T-helper 1 cell (primary cell): Measurements from ENCODE around the gene SP140L.
"Not testable (repeated sequence)": the region's sequence is repeated elsewhere in the genome, so short reads cannot be mapped to it uniquely, and the experiment has no call there.

ENCODE experiments used
- DNase-seq, 5 donors: peaks; one replicate each; pipeline ENCODE4 v3.0.0-alpha.2; 2012 to 2020
- total RNA-seq, 4 donors: gene quantifications; one replicate each; lab custom pipeline; 2026; lab: John Stamatoyannopoulos, UW

The SP140L gene
- 64.5 to 125 (median 106) reads per million in 4 donors for total RNA-seq

- DNase-seq, result peak; percentile 57 to 90 (median 73)
These were observed at the start of gene SP140L for GRCh38 chr2:230326453-230327417. Gene SP140L, plus strand, starts transcription at chr2:230327193. Its CDS starts 77 bp downstream, at chr2:230327270.

DNA sequence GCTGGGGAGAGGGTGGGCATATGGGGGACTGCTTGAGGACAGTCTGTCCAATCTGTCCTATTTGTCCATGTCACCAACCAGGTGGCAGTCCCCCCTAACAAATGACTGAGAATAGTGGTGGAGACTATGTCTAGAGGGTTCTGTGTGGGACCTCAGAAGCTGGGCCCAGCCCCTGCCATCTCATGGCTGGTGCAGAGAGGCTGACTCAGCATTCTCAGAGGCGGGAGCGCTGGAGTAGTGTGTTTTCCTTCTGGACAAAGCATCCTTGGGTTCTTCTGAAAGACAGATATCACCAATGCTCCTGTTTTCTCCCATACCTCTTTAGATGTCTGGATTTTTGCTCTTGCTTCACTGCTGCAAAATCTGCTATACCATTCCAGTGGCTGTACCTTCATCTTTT is 44.1 kb upstream of the SP140L start:
- DNase-seq, result no peak

- no peak for DNase-seq
These were observed 40.9 kb upstream of the SP140L start for GRCh38 chr2:230286048-230286447.

DNA sequence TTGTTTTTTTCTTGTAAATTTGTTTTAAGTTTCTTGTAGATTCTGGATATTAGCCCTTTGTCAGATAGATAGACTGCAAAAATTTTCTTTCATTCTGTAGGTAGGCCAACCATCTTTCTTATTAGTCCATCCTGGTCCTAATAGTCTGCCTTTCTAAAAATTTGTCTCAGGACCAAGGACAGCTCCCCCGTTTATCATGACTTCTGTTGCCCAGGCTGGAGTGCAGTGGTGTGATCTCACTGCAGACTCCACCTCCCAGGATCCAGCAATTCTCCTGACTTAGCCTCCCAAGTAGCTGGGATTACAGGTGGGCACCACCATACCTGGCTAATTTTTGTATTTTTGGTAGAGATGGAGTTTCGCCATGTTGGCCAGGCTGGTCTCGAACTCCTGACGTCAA is 37.7 kb upstream of the SP140L start:
- DNase-seq, result peak in 1 of 5 donors; percentile 18

- DNase-seq, result no peak
These were observed 31.8 kb upstream of the SP140L start for GRCh38 chr2:230295192-230295591.

DNA sequence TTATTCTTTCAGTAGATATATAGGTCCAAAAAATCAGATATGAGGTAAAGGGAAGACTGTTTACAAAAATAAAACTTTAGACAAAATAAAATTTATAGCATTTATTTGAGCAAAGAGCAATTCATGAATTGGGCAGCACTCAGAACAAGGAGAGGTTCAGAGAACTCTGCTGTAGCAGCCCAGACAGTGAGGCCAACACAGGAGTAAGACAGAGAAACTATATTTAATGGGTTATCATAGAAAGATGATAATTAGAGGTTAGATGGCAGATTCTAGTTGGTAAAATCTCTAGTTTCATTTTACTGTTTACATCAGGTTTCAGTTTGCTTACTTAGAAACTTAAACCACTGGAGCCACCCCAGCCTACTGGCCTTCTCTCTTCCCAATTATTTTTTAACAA is 30.1 kb upstream of the SP140L start:
- no peak for DNase-seq

GRCh38 chr2:230299618-230300017 is 27.4 kb upstream of the SP140L start:
- no peak for DNase-seq

GRCh38 chr2:230305416-230306275 is 21.3 kb upstream of the SP140L start:
- no peak for DNase-seq

- no peak for DNase-seq
These were observed 20.5 kb upstream of the SP140L start for GRCh38 chr2:230306474-230306873.

DNA sequence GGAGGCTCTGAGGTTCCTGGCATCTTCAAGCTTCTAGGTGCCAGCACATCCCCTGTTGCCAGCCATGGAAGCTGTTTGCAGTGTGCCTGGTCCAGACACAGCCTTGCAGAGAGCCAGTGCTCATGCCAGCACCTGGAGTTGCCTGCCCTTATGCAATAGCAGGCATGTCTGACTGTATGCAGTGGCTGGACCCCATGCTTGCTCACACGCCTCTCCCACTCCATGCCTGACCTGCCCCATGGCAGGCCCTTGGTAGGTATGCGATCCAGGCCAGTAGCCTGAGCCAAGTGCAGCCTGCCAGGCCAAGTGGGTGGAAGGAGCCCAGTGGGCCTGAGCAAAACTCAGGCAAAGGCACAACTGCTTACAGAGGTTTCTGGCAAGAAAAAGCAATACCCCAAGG is 19.5 kb upstream of the SP140L start:
- DNase-seq, result no peak

DNA sequence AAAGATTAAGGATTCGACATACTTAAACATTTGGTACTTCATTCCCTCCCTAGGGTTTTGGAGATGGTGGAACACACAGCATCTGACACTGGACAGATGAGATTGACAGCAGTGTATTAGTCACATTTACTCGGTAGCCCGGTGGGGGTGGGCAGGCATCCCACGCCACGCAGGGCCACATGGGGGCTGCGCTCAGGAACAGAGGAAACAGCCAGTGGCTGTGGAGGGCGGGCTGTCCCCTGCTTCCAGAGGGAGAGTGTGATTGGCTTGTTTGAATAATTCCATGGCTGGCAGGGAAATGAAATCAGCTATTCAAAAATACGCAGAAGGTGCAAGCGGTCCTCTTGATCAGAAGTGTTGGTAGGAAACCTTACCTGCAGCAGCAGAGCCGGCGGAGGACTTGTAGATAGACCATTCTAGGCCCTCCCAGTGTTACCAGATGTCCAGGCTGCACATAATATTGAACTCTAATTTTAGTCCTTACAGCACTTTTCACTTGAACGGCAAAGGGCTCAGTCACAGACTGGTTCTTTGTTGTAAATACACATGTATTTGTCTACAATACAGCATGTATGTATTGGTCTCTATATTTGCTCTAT is 18.5 kb upstream of the SP140L start:
- DNase-seq, result no peak

DNA sequence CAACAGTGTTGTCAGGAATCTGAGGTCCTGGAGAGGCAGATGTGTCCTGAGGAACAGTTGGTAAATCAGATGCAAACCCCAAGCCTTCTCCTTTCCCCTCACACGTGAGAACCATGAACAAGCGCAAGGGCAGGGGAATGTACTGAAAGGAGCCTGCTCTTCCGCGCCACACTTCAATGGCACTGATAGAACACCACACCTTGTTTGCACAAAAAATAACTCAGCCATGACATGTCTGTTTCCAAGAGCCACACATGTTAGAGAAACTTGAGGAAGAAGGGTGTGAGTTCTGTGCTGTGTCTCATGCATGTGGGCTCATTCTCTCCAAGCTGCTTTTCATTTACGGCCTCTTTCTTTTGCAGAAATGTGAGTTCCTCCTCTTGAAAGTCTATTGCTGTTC is 16.2 kb upstream of the SP140L start:
- DNase-seq, result not testable (repeated sequence)

DNA sequence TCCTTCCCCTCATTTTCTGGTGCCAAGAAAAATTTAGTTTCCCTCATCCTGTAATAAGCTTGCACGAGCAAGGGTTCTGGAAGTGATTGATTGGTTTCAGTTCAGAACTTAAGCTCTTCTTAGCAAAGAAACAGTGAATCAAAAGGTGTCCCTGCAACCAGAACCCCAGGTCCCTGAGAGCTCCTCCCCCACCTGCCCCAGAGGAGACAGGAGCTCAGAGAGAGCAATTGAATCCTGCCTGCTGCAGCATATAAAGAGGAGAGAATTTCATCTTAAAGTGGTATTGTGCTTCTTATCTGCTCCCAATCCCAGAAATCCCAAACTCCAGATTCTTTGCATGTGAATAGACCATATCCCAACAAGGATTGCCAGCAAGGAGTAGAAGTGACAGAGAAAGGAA is 15.4 kb upstream of the SP140L start:
- not testable (repeated sequence) for DNase-seq

DNA sequence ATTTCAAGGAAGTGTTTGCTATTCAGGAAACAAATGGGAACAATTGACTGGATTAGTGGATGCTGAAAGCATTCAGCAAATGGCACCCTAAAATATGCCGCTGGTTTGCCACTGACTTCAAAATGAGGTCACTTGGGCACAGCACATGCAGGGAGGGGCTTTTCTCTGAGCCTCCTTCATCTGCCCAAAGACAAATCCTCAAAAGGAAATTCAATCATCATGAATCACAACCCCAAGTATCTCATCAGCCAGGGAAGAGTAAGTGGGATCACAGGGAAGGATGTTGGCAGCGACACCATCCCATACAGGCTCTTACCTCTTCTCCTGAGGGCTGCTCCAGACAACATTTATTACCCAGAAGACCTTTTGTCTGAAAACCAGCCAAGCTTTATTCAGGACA is 14.4 kb upstream of the SP140L start:
- DNase-seq, result no peak

DNA sequence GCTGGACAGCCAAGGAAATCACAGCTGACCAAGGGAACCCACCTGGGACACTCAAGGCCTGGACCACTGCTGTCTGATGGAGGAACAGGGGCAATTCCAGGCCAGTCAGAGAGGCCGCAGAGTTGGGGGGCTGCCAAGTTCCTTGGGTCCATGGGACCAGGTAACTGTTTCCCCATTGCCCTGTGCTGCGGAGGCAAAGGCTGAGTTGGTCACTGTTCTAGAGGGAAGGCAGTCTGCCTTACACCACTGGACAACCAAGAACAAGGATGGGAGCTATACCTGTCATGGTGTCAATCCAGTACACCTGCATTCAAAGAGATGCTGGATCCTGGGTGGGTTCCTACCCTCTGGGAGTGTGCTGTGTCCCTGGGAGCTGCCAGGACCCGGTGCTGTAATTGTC is 9.6 kb upstream of the SP140L start:
- no peak for DNase-seq

- DNase-seq, result peak in 1 of 5 donors; percentile 56
These were observed 8.5 kb upstream of the SP140L start for GRCh38 chr2:230318190-230319121.

DNA sequence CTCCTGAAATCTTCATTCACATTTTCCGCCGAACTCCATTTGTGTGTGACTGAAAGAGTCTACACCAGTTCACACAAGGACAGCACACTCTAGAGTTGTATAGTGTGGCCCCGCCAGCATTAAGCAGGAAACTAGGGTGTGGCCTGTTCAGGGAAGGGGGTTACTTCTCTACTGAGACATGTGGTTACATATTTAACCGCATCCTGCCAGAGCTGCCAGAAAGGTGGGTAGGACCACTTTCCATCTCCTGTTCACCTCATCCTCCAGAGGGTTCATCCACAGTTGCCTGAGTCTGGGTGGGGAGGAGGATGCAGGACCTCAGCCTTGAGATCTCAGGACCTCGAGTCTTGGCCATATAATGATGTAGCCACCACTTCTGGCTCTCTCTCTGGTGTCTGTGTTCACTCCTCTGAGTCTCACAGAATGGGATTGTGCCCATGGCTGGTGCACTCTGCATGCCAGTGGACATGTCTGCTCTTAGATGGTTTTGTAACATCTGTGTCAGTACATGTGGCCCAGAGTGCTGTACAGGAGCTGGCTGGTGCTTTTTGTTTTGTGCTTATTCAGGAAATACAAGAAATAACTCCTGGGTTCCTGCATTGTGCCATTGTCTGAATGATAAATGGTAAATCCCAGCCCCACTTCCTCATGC is 7.7 kb upstream of the SP140L start:
- peak; percentile 27 to 95 (median 45) for DNase-seq

DNA sequence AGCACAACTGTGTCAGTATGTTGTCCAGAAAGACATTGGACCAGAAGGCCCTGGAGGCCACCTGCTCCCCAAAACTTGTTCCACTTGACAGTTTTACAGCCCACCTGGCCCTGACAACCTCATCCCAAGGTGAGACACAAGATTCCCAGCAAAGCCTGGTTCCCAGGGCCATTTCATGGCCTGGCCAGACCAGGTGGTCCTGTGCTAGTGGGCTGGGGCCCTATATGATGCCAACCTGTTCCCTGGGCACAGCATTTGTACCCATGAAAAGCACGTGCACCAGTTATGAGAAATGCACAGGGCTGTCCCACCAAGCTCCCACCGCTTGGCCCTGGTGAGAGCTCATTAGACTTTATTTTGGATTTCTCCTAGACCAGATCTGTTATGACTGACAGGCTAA is 6.0 kb upstream of the SP140L start:
- DNase-seq, result no peak

- DNase-seq, result no peak
These were observed 4.2 kb upstream of the SP140L start for GRCh38 chr2:230322561-230323384.

GRCh38 chr2:230323385-230324106 is 3.4 kb upstream of the SP140L start:
- DNase-seq, result no peak
